HCT116 (cell line): ENCODE measurements around the gene TMOD1. TPM values are rescaled to one million over a fixed set of nuclear protein-coding genes. Genes with fewer than 3 reads are reported as not detected.

ENCODE experiments used
- ATAC-seq: fragments of 200-7000 bp; cut with Tn5 transposase; 2 replicates; pipeline ENCODE4 v1.9.1; 2020; ENCODE audit warnings: mild to moderate bottlenecking, moderate library complexity
- BruUV-seq: library from RNA; stranded (reverse); fragments of 400-500 nt; replicated peaks from 2 replicates; lab custom pipeline; 2021; lab: Mats Ljungman, UMichigan
- CTCF ChIA-PET: fragments of 300-600 bp; sonication (Branson Sonifier 250); formaldehyde crosslinking; loops from one replicate; lab custom pipeline; 2021; ENCODE audit warnings: antibody characterized with exemption; lab: Charles Lee
- POLR2A ChIA-PET: fragments of 300-600, 350-600 bp; sonication (Branson Sonifier 250); formaldehyde crosslinking; loops from one replicate; lab custom pipeline; 2021; ENCODE audit warnings: antibody characterized with exemption; lab: Charles Lee
- RAD21 ChIA-PET, 2 experiments: fragments of 300-600 bp; sonication (Branson Sonifier 250); formaldehyde crosslinking; loops; one replicate each; lab custom pipeline; 2023; ENCODE audit warnings: low total read pairs in 2 of 2; ENCODE audit not compliant: uncharacterized antibody in 2 of 2, unreplicated experiment in 2 of 2, low non-redundant PET in 1 of 2; lab: Charles Lee
- DNase-seq: peaks from one replicate; pipeline ENCODE4 v3.0.0-alpha.2; 2010; ENCODE audit warnings: low read depth, low spot score
- H2AFZ ChIP-seq: fragments of 200-600 bp; shearing (Covaris generic), sonication (generic); 2 replicates; pipeline ENCODE4 v1.6.1; 2017; ENCODE audit warnings: low read depth, mixed run types, mixed read lengths, antibody characterized with exemption, low read length; ENCODE audit not compliant: poor library complexity, severe bottlenecking
- H3K27ac ChIP-seq: 2 replicates; pipeline ENCODE4 v1.5.1; 2012; ENCODE audit warnings: low read depth, low read length
- H3K27me3 ChIP-seq: fragments of 200-600 bp; sonication (generic); 2 replicates; pipeline ENCODE4 v1.6.1; 2016; ENCODE audit warnings: mixed run types, low read length, mixed read lengths; ENCODE audit not compliant: insufficient read depth
- H3K36me3 ChIP-seq, 2 experiments: fragments of 200-500 bp in 1 of 2; fragments of 200-600 bp in 1 of 2; sonication (Bioruptor generic) in 1 of 2; sonication (generic) in 1 of 2; 2 replicates each; pipeline versions ENCODE4 v1.5.1 to v1.6.1; 2014 to 2016; ENCODE audit warnings: low read length in 2 of 2, inconsistent platforms in 1 of 2, mixed read lengths in 1 of 2, mixed run types in 1 of 2; ENCODE audit not compliant: insufficient read depth in 2 of 2, control insufficient read depth in 1 of 2
- H3K4me1 ChIP-seq, 2 experiments: fragments of 200-600 bp in 1 of 2; sonication (generic) in 1 of 2; 2 replicates each; pipeline versions ENCODE4 v1.5.1 to v1.6.1; 2012 to 2017; ENCODE audit warnings: low read length in 2 of 2, inconsistent platforms in 1 of 2, mild to moderate bottlenecking in 1 of 2, mixed read lengths in 1 of 2, mixed run types in 1 of 2, moderate library complexity in 1 of 2; ENCODE audit not compliant: insufficient read depth in 2 of 2, control insufficient read depth in 1 of 2
- H3K4me2 ChIP-seq: fragments of 200-600 bp; sonication (generic); 2 replicates; pipeline ENCODE4 v1.6.1; 2017; ENCODE audit warnings: mixed run types, low read length, mixed read lengths
- H3K4me3 ChIP-seq, 2 experiments: fragments of 200-600 bp in 1 of 2; sonication (generic) in 1 of 2; replicated peaks in 1 of 2; 2 replicates each; pipeline ENCODE4 v1.5.1; 2011 to 2016; ENCODE audit warnings: low read length in 2 of 2, control low read depth in 1 of 2, low read depth in 1 of 2, mild to moderate bottlenecking in 1 of 2, mixed read lengths in 1 of 2, mixed run types in 1 of 2
- H3K79me2 ChIP-seq: fragments of 200-600 bp; sonication (generic); 2 replicates; pipeline ENCODE4 v1.6.1; 2017; ENCODE audit warnings: mild to moderate bottlenecking, mixed run types, low read length, moderate library complexity, mixed read lengths; ENCODE audit not compliant: insufficient read depth
- H3K9ac ChIP-seq: fragments of 200-600 bp; sonication (generic); 2 replicates; pipeline ENCODE4 v1.6.1; 2016; ENCODE audit warnings: low read length, mixed read lengths
- H3K9me2 ChIP-seq: fragments of 200-600 bp; sonication (generic), shearing (Covaris generic); 2 replicates; pipeline ENCODE4 v1.6.1; 2017; ENCODE audit warnings: mixed run types, mild to moderate bottlenecking, moderate library complexity; ENCODE audit not compliant: insufficient read depth
- H3K9me3 ChIP-seq, 2 experiments: fragments of 200-500 bp in 1 of 2; fragments of 200-600 bp in 1 of 2; sonication (Bioruptor generic) in 1 of 2; sonication (generic) in 1 of 2; 2 replicates each; pipeline ENCODE4 v1.6.1; 2014 to 2017; ENCODE audit warnings: low read length in 2 of 2, mixed read lengths in 2 of 2, inconsistent platforms in 1 of 2, low read depth in 1 of 2, mild to moderate bottlenecking in 1 of 2, mixed run types in 1 of 2, moderate library complexity in 1 of 2; ENCODE audit not compliant: control insufficient read depth in 1 of 2, insufficient read depth in 1 of 2
- H4K20me1 ChIP-seq: fragments of 200-600 bp; sonication (generic), shearing (Covaris generic); 2 replicates; pipeline ENCODE4 v1.6.1; 2017; ENCODE audit warnings: mixed run types, mild to moderate bottlenecking, moderate library complexity; ENCODE audit not compliant: insufficient read depth
- ATF3 ChIP-seq: IDR thresholded peaks from 2 replicates; pipeline ENCODE4 v1.6.1; 2012
- CBX3 ChIP-seq: IDR thresholded peaks from 2 replicates; pipeline ENCODE4 v1.6.1; 2012; ENCODE audit warnings: low read depth
- CEBPB ChIP-seq: IDR thresholded peaks from 2 replicates; pipeline ENCODE4 v1.6.1; 2012; ENCODE audit warnings: low read depth
- CTCF ChIP-seq, 3 experiments: fragments of 200-600 bp in 1 of 3; sonication (generic) in 1 of 3; IDR thresholded peaks in 2 of 3; conservative IDR thresholded peaks in 1 of 3; 2 replicates each; pipeline ENCODE4 v1.5.1; 2012 to 2017; ENCODE audit warnings: low read depth in 2 of 3, low read length in 2 of 3, antibody characterized with exemption in 1 of 3, borderline replicate concordance in 1 of 3, control low read depth in 1 of 3, mild to moderate bottlenecking in 1 of 3, mixed read lengths in 1 of 3, mixed run types in 1 of 3, moderate library complexity in 1 of 3; ENCODE audit not compliant: insufficient read depth in 1 of 3
- EGR1 ChIP-seq: IDR thresholded peaks from 2 replicates; pipeline ENCODE4 v1.6.1; 2012; ENCODE audit warnings: low read depth
- EZH2 ChIP-seq: fragments of 200-600 bp; sonication (generic); IDR thresholded peaks from 2 replicates; pipeline ENCODE4 v1.6.1; 2017; ENCODE audit warnings: antibody characterized with exemption, mixed run types
- EZH2phosphoT487 ChIP-seq: fragments of 200-600 bp; IDR thresholded peaks from 2 replicates; pipeline ENCODE4 v1.6.1; 2018; ENCODE audit warnings: antibody characterized with exemption, borderline replicate concordance
- FOSL1 ChIP-seq: IDR thresholded peaks from 2 replicates; pipeline ENCODE4 v1.6.1; 2012; ENCODE audit warnings: low read depth
- JUND ChIP-seq: IDR thresholded peaks from 2 replicates; pipeline ENCODE4 v1.6.1; 2012
- MAX ChIP-seq: IDR thresholded peaks from 2 replicates; pipeline ENCODE4 v1.6.1; 2012
- POLR2A ChIP-seq: IDR thresholded peaks from 2 replicates; pipeline ENCODE4 v1.7.0; 2011; ENCODE audit warnings: borderline replicate concordance; ENCODE audit not compliant: insufficient read depth, insufficient read length; ENCODE audit errors: extremely low read depth
- POLR2AphosphoS5 ChIP-seq: IDR thresholded peaks from 2 replicates; pipeline ENCODE4 v1.6.1; 2011; ENCODE audit warnings: mild to moderate bottlenecking, low read depth, low read length, moderate library complexity
- REST ChIP-seq: IDR thresholded peaks from 2 replicates; pipeline ENCODE4 v1.6.1; 2012; ENCODE audit warnings: low read depth
- SIN3A ChIP-seq: IDR thresholded peaks from 2 replicates; pipeline ENCODE4 v1.6.1; 2012; ENCODE audit warnings: low read depth
- SP1 ChIP-seq: IDR thresholded peaks from 2 replicates; pipeline ENCODE4 v1.6.1; 2012; ENCODE audit warnings: low read depth
- TCF7L2 ChIP-seq: IDR thresholded peaks from 2 replicates; pipeline ENCODE4 v1.7.0; 2011; ENCODE audit warnings: borderline replicate concordance, inconsistent platforms; ENCODE audit not compliant: insufficient read depth, insufficient read length; ENCODE audit errors: extremely low read depth
- ZBTB33 ChIP-seq: IDR thresholded peaks from 2 replicates; pipeline ENCODE4 v1.6.1; 2011; ENCODE audit warnings: mild to moderate bottlenecking, low read length, moderate library complexity; ENCODE audit not compliant: insufficient replicate concordance; ENCODE audit errors: extremely low read depth
- ZNF274 ChIP-seq: fragments of 200-500 bp; sonication (Bioruptor generic); IDR thresholded peaks from 2 replicates; pipeline ENCODE4 v1.6.1; 2014; ENCODE audit warnings: mild to moderate bottlenecking, low read depth, low read length, inconsistent platforms
- intact Hi-C: fragments of 100-400 bp; cut with micrococcal nuclease; formaldehyde crosslinking; loops from 2 replicates; pipeline ENCODE4 v1.10.0; 2022
- total RNA-seq: library from RNA; stranded (reverse); gene quantifications from one replicate; pipeline ENCODE4 v1.2.1, GENCODE V29; 2021; ENCODE audit not compliant: unreplicated experiment

TMOD1 gene
- total RNA-seq, 1 experiment from 2014 or later, result 4.4 TPM

GRCh38 chr9:97502222-97502983, 937 bp downstream of the TMOD1 start:
- Histone ChIP-seq H3K4me1 (peaks cover 0 to 16% of the 10 kb centered on the region in 2 experiments; a peak in 1 of 4 replicates), H3K9me3 (no peaks in the 10 kb centered on the region), H2AFZ (no peak overlapping the region), H3K27me3 (peaks cover 5% of the 10 kb centered on the region; the same call in 1 of the 2 replicates), H3K36me3 (no peaks in the 10 kb centered on the region), H3K9ac (peak overlapping the region; percentile 62), H3K79me2 (no peaks in the 10 kb centered on the region), H4K20me1 (no peaks in the 10 kb centered on the region), H3K27ac (no peak overlapping the region; the same call in 1 of the 2 replicates), H3K4me3 (peak overlapping the region; percentile 57 to 70), H3K9me2 (no peaks in the 10 kb centered on the region), H3K4me2 (peak overlapping the region; percentile 88)
- ATAC-seq (no peak), DNase-seq (no peak)
- TF ChIP-seq REST, result no peak
- no peak for TF ChIP-seq TCF7L2
- no peak for TF ChIP-seq ZBTB33
- no peak for TF ChIP-seq ZNF274
- no peak for TF ChIP-seq POLR2A
- TF ChIP-seq JUND, result no peak
- no peak for TF ChIP-seq CEBPB
- no peak for TF ChIP-seq ATF3
- no peak for TF ChIP-seq CBX3
- no peak for TF ChIP-seq CTCF (IDR thresholded peaks at IDR 0.05 in 2 of 3, conservative IDR thresholded peaks at IDR 0.05 in 1 of 3; ENCODE audit: borderline replicate concordance in 1 of 3, insufficient read depth in 1 of 3, low read depth in 2 of 3, low read length in 2 of 3)
- TF ChIP-seq EZH2phosphoT487, result no peak
- no peak for TF ChIP-seq SP1
- TF ChIP-seq SIN3A, result no peak
- TF ChIP-seq EGR1, result no peak
- no peak for TF ChIP-seq POLR2AphosphoS5
- no peak for TF ChIP-seq EZH2
- TF ChIP-seq FOSL1, result no peak
- no peak for TF ChIP-seq MAX
- BruUV-seq, result no TSS peak
- intact Hi-C loops, result no loop called here
- CTCF ChIA-PET, result interaction anchor here (0.9 to 1.7 kb wide), 4 partner anchors 15 to 96 kb away, joined by 4 to 10 read pairs (median 6); no protein-coding TSS in a partner anchor
- RAD21 ChIA-PET, result no interaction called here
- POLR2A ChIA-PET, result interaction anchor here (2.4 kb wide), 1 partner anchor 9 kb away, joined by 7 read pairs; no protein-coding TSS in a partner anchor
